SK-N-SH treated with all-trans-retinoic acid at 6 μM for 48 hours (cell line): ENCODE data around the gene RUNX3.

Experiments used
- ATAC-seq: fragments of 200-7000 bp; cut with Tn5 transposase; 3 replicates; pipeline ENCODE4 v1.9.1; 2020; ENCODE audit warnings: mild to moderate bottlenecking, moderate library complexity
- CSDC2 ChIP-seq: fragments of 250-450 bp; sonication (Bioruptor Pico); IDR thresholded peaks from 2 replicates; pipeline ENCODE4 v1.5.0; 2020; ENCODE audit warnings: mild to moderate bottlenecking, moderate library complexity
- CSRNP3 ChIP-seq: fragments of 250-450 bp; sonication (Bioruptor Pico); IDR thresholded peaks from 2 replicates; pipeline ENCODE4 v1.5.1; 2021; ENCODE audit warnings: mild to moderate bottlenecking, moderate library complexity
- ESRRG ChIP-seq: fragments of 250-450 bp; sonication (Bioruptor Pico); IDR thresholded peaks from 2 replicates; pipeline ENCODE4 v1.6.1; 2021; ENCODE audit warnings: mild to moderate bottlenecking
- GLIS3 ChIP-seq: fragments of 250-450 bp; sonication (Bioruptor Pico); IDR thresholded peaks from 2 replicates; pipeline ENCODE4 v1.5.0; 2020; ENCODE audit warnings: mild to moderate bottlenecking, moderate library complexity
- ISL1 ChIP-seq: fragments of 250-450 bp; sonication (Bioruptor Pico); IDR thresholded peaks from 2 replicates; pipeline ENCODE4 v2.1.2; 2022; ENCODE audit warnings: mild to moderate bottlenecking, moderate library complexity
- OSR1 ChIP-seq: fragments of 250-450 bp; sonication (Bioruptor Pico); IDR thresholded peaks from 2 replicates; pipeline ENCODE4 v1.8.0; 2022; ENCODE audit warnings: moderate library complexity, mild to moderate bottlenecking, inconsistent platforms
- POU6F1 ChIP-seq: fragments of 250-450 bp; sonication (Bioruptor Pico); IDR thresholded peaks from 2 replicates; pipeline ENCODE4 v1.8.0; 2021; ENCODE audit warnings: low read depth, mild to moderate bottlenecking, moderate library complexity, borderline replicate concordance
- PPARA ChIP-seq: fragments of 250-450 bp; sonication (Bioruptor Pico); IDR thresholded peaks from 2 replicates; pipeline ENCODE4 v1.5.0; 2020; ENCODE audit warnings: mild to moderate bottlenecking, borderline replicate concordance
- SNAI2 ChIP-seq: fragments of 250-450 bp; sonication (Bioruptor Pico); IDR thresholded peaks from 2 replicates; pipeline ENCODE4 v1.5.0; 2020; ENCODE audit warnings: mild to moderate bottlenecking, moderate library complexity
- TCF4 ChIP-seq: fragments of 250-450 bp; sonication (Bioruptor Pico); IDR thresholded peaks from 2 replicates; pipeline ENCODE4 v1.8.0; 2021; ENCODE audit warnings: mild to moderate bottlenecking, moderate library complexity, borderline replicate concordance
- TOX ChIP-seq: fragments of 250-450 bp; sonication (Bioruptor Pico); IDR thresholded peaks from 2 replicates; pipeline ENCODE4 v1.8.0; 2021; ENCODE audit warnings: mild to moderate bottlenecking, moderate library complexity, borderline replicate concordance
- ZC3H10 ChIP-seq: fragments of 250-450 bp; sonication (Bioruptor Pico); IDR thresholded peaks from 2 replicates; pipeline ENCODE4 v1.5.1; 2021; ENCODE audit warnings: mild to moderate bottlenecking, moderate library complexity
- ZFP3 ChIP-seq: fragments of 250-450 bp; sonication (Bioruptor Pico); IDR thresholded peaks from 2 replicates; pipeline ENCODE4 v1.5.0; 2020; ENCODE audit warnings: mild to moderate bottlenecking, moderate library complexity
- ZFP30 ChIP-seq: fragments of 450-650 bp; formaldehyde crosslinking; IDR thresholded peaks from 2 replicates; pipeline ENCODE4 v1.5.0; 2022; ENCODE audit warnings: mild to moderate bottlenecking, moderate library complexity
- ZNF565 ChIP-seq: fragments of 450-650 bp; formaldehyde crosslinking; conservative IDR thresholded peaks from 2 replicates; pipeline ENCODE4 v1.5.0; 2020; ENCODE audit warnings: low read depth, mild to moderate bottlenecking, moderate library complexity
- ZNF70 ChIP-seq: fragments of 450-650 bp; formaldehyde crosslinking; IDR thresholded peaks from 2 replicates; pipeline ENCODE4 v1.5.0; 2020; ENCODE audit warnings: mild to moderate bottlenecking, moderate library complexity
- ZNF8 ChIP-seq: fragments of 450-650 bp; formaldehyde crosslinking; IDR thresholded peaks from 2 replicates; pipeline ENCODE4 v1.5.0; 2020; ENCODE audit warnings: mild to moderate bottlenecking, moderate library complexity
- TF ChIP-seq, protein P1 (sequence below): fragments of 250-450 bp; sonication (Bioruptor Pico); IDR thresholded peaks from 2 replicates; pipeline ENCODE4 v1.5.0; 2020; ENCODE audit warnings: mild to moderate bottlenecking, moderate library complexity
- TF ChIP-seq, protein P2 (sequence below): fragments of 250-450 bp; sonication (Bioruptor Pico); IDR thresholded peaks from 2 replicates; pipeline ENCODE4 v1.8.0; 2020; ENCODE audit warnings: mild to moderate bottlenecking, moderate library complexity, borderline replicate concordance

Gene RUNX3

GRCh38 chr1:24864370-24864777 is 65.7 kb downstream of the RUNX3 start:
- TF ChIP-seq CSDC2 (CRISPR knock-in tag) (no peak), ZNF8 (CRISPR knock-in tag) (no peak), ZFP3 (CRISPR knock-in tag) (no peak), ZNF565 (CRISPR knock-in tag) (no peak), TOX (CRISPR knock-in tag) (no peak), PPARA (CRISPR knock-in tag) (no peak), CSRNP3 (CRISPR knock-in tag) (no peak), SNAI2 (CRISPR knock-in tag) (no peak), ESRRG (CRISPR knock-in tag) (no peak), ISL1 (CRISPR knock-in tag) (no peak), GLIS3 (CRISPR knock-in tag) (no peak), ZC3H10 (CRISPR knock-in tag) (no peak), POU6F1 (CRISPR knock-in tag) (no peak), ZNF70 (no peak), OSR1 (CRISPR knock-in tag) (no peak)
- TF ChIP-seq, protein P1, sequence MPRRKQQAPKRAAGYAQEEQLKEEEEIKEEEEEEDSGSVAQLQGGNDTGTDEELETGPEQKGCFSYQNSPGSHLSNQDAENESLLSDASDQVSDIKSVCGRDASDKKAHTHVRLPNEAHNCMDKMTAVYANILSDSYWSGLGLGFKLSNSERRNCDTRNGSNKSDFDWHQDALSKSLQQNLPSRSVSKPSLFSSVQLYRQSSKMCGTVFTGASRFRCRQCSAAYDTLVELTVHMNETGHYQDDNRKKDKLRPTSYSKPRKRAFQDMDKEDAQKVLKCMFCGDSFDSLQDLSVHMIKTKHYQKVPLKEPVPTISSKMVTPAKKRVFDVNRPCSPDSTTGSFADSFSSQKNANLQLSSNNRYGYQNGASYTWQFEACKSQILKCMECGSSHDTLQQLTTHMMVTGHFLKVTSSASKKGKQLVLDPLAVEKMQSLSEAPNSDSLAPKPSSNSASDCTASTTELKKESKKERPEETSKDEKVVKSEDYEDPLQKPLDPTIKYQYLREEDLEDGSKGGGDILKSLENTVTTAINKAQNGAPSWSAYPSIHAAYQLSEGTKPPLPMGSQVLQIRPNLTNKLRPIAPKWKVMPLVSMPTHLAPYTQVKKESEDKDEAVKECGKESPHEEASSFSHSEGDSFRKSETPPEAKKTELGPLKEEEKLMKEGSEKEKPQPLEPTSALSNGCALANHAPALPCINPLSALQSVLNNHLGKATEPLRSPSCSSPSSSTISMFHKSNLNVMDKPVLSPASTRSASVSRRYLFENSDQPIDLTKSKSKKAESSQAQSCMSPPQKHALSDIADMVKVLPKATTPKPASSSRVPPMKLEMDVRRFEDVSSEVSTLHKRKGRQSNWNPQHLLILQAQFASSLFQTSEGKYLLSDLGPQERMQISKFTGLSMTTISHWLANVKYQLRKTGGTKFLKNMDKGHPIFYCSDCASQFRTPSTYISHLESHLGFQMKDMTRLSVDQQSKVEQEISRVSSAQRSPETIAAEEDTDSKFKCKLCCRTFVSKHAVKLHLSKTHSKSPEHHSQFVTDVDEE (CRISPR knock-in tag): no peak
- TF ChIP-seq, protein P2, sequence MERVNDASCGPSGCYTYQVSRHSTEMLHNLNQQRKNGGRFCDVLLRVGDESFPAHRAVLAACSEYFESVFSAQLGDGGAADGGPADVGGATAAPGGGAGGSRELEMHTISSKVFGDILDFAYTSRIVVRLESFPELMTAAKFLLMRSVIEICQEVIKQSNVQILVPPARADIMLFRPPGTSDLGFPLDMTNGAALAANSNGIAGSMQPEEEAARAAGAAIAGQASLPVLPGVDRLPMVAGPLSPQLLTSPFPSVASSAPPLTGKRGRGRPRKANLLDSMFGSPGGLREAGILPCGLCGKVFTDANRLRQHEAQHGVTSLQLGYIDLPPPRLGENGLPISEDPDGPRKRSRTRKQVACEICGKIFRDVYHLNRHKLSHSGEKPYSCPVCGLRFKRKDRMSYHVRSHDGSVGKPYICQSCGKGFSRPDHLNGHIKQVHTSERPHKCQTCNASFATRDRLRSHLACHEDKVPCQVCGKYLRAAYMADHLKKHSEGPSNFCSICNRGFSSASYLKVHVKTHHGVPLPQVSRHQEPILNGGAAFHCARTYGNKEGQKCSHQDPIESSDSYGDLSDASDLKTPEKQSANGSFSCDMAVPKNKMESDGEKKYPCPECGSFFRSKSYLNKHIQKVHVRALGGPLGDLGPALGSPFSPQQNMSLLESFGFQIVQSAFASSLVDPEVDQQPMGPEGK: no peak
- no peak for ATAC-seq

- ATAC-seq: no peak
- TF ChIP-seq OSR1 (CRISPR knock-in tag) (no peak), ZNF70 (no peak), PPARA (CRISPR knock-in tag) (no peak), ZNF8 (CRISPR knock-in tag) (no peak), ESRRG (CRISPR knock-in tag) (no peak), GLIS3 (CRISPR knock-in tag) (no peak), ZFP3 (CRISPR knock-in tag) (no peak), ZFP30 (no peak), ZNF565 (CRISPR knock-in tag) (no peak), TCF4 (CRISPR knock-in tag) (no peak), CSRNP3 (CRISPR knock-in tag) (no peak)
Observed at GRCh38 chr1:24862775-24863483, 67.1 kb downstream of the RUNX3 start.
